T-helper 2 cell treated with Interferon-gamma antibody and Interleukin-4, amounts not matched to agents 5 μg/mL and 100 μg/mL, for 36 hours (primary cell): ENCODE data around the gene MXRA5.
"Not testable (repeated sequence)": the region's sequence is repeated elsewhere in the genome, so short reads cannot be mapped to it uniquely, and the experiment has no call there.

ENCODE experiments used
- DNase-seq: peaks from one replicate; pipeline ENCODE4 v3.0.0; 2021; ENCODE audit warnings: low spot score
- H3K27ac Mint-ChIP-seq: one replicate; pipeline ENCODE4 v1.8.0; 2021; ENCODE audit warnings: mild to moderate bottlenecking, mixed read lengths
- H3K27me3 Mint-ChIP-seq: one replicate; pipeline ENCODE4 v1.8.0; 2021; ENCODE audit warnings: low read depth, mixed read lengths
- H3K36me3 Mint-ChIP-seq: one replicate; pipeline ENCODE4 v1.8.0; 2021; ENCODE audit warnings: low read depth, mixed read lengths
- H3K4me1 Mint-ChIP-seq: one replicate; pipeline ENCODE4 v1.8.0; 2021; ENCODE audit warnings: low read depth, mixed read lengths
- H3K4me3 Mint-ChIP-seq: one replicate; pipeline ENCODE4 v1.8.0; 2022; ENCODE audit warnings: mild to moderate bottlenecking, moderate library complexity, mixed read lengths
- H3K9me3 Mint-ChIP-seq: one replicate; pipeline ENCODE4 v1.8.0; 2021; ENCODE audit warnings: mixed read lengths

The MXRA5 gene

GRCh38 chrX:3346501-3347259 lies at the start of gene MXRA5:
Gene MXRA5, minus strand, starts transcription at chrX:3346652. Its CDS starts 2,819 bp downstream, at chrX:3343833.
- no peaks in the 10 kb centered on the region for H3K9me3 Mint-ChIP-seq
- H3K4me3 Mint-ChIP-seq = no peak within 1 kb of the TSS
- no peak for DNase-seq
- peaks cover 8% of the 10 kb centered on the region for H3K27me3 Mint-ChIP-seq
- no peaks in the 10 kb centered on the region for H3K36me3 Mint-ChIP-seq
- no peak within 1 kb of the TSS for H3K27ac Mint-ChIP-seq
- H3K4me1 Mint-ChIP-seq = no peaks in the 10 kb centered on the region

DNA sequence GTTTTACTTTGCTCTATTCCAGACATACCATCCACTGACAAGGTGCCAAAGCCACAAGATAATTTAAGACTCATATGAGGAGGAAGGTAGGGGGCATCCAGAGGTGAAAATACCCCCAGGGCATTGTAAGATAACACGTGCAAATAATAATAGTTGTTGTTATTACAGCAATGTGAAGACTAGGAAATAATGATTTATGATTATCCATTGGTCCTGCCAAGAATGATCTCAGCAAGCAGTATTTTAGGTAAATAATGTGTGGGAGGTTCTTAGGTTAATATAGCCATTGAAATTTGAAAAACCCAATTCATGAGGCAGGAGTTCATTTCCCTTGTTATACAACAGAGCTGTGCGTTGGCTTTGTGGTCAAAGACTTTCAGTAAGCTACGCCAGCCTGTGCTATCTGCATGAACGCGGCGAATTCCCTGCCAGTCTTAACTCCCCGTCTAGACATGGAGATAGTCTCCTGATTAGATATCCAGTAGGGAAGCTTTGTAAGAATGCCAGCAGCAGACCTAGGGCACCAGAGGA lies 47.2 kb upstream of the MXRA5 start:
- DNase-seq = no peak
- Mint-ChIP-seq H3K4me1 (no peaks in the 10 kb centered on the region), H3K27ac (no peak overlapping the region), H3K27me3 (no peaks in the 10 kb centered on the region), H3K36me3 (no peaks in the 10 kb centered on the region), H3K4me3 (no peak overlapping the region), H3K9me3 (no peaks in the 10 kb centered on the region)

GRCh38 chrX:3393178-3393577 lies 46.7 kb upstream of the MXRA5 start:
- DNase-seq = no peak
- no peak overlapping the region for H3K4me3 Mint-ChIP-seq
- no peaks in the 10 kb centered on the region for H3K27me3 Mint-ChIP-seq
- H3K4me1 Mint-ChIP-seq = no peaks in the 10 kb centered on the region
- H3K27ac Mint-ChIP-seq = no peak overlapping the region
- H3K9me3 Mint-ChIP-seq = no peaks in the 10 kb centered on the region
- H3K36me3 Mint-ChIP-seq = no peaks in the 10 kb centered on the region

GRCh38 chrX:3388457-3388856 lies 42.0 kb upstream of the MXRA5 start:
- Mint-ChIP-seq H3K4me3 (no peak overlapping the region), H3K36me3 (no peaks in the 10 kb centered on the region), H3K27ac (no peak overlapping the region), H3K9me3 (no peaks in the 10 kb centered on the region), H3K27me3 (no peaks in the 10 kb centered on the region), H3K4me1 (no peaks in the 10 kb centered on the region)
- no peak for DNase-seq

DNA sequence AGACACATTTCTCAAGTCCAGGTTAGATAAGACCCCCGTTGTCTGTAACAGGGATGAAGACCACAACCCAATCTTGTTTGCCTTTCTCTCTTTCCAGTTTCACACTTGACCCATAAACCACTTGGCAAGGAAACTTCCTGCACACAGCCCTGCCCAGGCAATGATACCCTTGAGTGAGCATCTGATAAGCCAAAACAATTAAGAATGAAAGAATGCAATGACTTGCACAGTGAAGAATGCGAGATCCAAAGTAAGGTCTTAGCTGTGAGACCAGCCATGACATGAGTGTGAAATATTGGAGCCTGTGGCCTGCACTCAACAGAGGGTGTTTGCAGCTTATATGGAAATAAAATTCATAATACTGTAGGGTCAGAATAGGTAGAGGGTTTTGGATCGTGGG lies 37.9 kb upstream of the MXRA5 start:
- H3K27ac Mint-ChIP-seq = no peak overlapping the region
- no peaks in the 10 kb centered on the region for H3K4me1 Mint-ChIP-seq
- H3K36me3 Mint-ChIP-seq = no peaks in the 10 kb centered on the region
- no peak for DNase-seq
- no peaks in the 10 kb centered on the region for H3K9me3 Mint-ChIP-seq
- no peaks in the 10 kb centered on the region for H3K27me3 Mint-ChIP-seq
- H3K4me3 Mint-ChIP-seq = no peak overlapping the region

DNA sequence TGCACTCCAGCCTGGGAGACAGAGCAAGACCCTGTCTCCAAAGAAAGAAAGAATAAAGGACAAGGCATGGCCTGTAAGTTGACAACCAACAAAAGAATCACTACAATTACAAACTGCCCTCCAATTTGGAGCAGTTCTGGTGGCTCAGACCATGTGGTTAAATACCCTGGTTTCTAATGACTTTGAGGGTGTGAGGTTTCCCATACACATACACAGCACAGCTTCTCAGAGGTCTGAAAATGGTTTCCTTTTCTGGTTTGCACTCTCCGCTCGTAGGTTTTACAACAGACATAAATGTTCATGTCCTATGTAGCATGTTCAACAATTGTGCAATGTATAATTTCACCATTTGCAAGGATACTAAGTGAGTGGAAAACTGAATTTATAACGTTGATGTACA lies 34.2 kb upstream of the MXRA5 start:
- Mint-ChIP-seq H3K4me3 (no peak overlapping the region), H3K27me3 (no peaks in the 10 kb centered on the region)

GRCh38 chrX:3379111-3379510 lies 32.7 kb upstream of the MXRA5 start:
- DNase-seq = no peak
- Mint-ChIP-seq H3K27me3 (no peaks in the 10 kb centered on the region), H3K4me3 (no peak overlapping the region), H3K27ac (no peak overlapping the region), H3K9me3 (peaks cover 5% of the 10 kb centered on the region), H3K4me1 (no peaks in the 10 kb centered on the region), H3K36me3 (no peaks in the 10 kb centered on the region)

More for the DNA sequence above, 34.2 kb upstream of the MXRA5 start:
- no peak for DNase-seq
- H3K4me1 Mint-ChIP-seq = no peaks in the 10 kb centered on the region
- H3K27ac Mint-ChIP-seq = no peak overlapping the region
- H3K9me3 Mint-ChIP-seq = peaks cover 5% of the 10 kb centered on the region
- no peaks in the 10 kb centered on the region for H3K36me3 Mint-ChIP-seq

DNA sequence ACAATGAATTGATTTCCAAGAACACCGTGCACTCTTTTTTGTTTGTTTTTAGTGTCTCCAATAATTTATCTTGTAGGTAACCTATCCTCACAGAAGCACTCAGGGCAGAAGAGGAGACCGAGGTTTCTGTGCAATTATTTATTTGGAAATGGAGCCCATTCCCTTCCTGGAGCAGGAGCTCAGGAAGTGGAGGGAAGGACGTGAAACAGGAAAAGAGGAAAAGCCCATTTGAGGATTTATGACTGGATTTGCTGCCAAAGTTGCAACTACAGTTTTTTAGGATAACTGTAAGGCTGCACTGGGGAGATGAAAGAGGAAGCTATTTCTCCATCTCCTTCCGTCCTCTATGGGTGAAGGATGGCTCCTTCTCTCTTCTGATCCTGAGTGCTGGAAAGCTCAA lies 31.7 kb upstream of the MXRA5 start:
- Mint-ChIP-seq H3K36me3 (no peaks in the 10 kb centered on the region), H3K27ac (no peak overlapping the region), H3K27me3 (no peaks in the 10 kb centered on the region), H3K4me3 (no peak overlapping the region), H3K9me3 (peaks cover 5% of the 10 kb centered on the region), H3K4me1 (no peaks in the 10 kb centered on the region)
- no peak for DNase-seq

- H3K27me3 Mint-ChIP-seq = no peaks in the 10 kb centered on the region
- H3K27ac Mint-ChIP-seq = no peak overlapping the region
- no peak for DNase-seq
- H3K4me3 Mint-ChIP-seq = no peak overlapping the region
- peaks cover 5% of the 10 kb centered on the region for H3K9me3 Mint-ChIP-seq
- no peaks in the 10 kb centered on the region for H3K4me1 Mint-ChIP-seq
- no peaks in the 10 kb centered on the region for H3K36me3 Mint-ChIP-seq
Measured at GRCh38 chrX:3377560-3377959, 31.1 kb upstream of the MXRA5 start.

DNA sequence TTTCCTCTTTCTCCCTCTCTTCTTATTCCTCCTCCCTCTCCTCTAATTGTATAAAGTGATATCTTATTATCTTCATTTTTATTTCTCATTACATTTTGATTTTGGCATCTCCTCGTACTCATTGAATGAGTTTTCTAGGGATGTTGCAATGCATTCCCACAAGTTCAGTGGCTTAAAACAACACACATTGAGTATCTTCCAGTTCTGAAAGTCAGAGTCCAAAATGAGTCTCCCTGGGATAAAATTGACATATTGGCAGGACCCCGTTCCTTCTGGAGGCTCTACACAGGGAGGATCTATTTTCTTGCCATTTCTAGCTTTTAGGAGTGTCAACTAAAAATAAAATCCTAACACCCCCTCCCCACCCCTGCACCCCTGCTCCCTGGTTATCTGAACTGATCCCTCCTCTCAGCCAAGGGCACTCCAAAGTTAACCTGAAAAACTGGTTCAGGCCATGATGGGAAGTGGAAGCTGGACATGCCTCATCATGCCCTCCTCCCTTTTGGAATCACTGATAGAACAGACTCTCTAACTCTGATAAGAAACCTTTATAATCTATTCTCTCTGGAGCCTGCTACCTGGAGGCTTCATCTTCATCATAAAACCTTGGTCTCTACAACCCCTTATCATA lies 29.5 kb upstream of the MXRA5 start:
- not testable (repeated sequence) for H3K4me1 Mint-ChIP-seq, H3K4me3 Mint-ChIP-seq, H3K36me3 Mint-ChIP-seq, H3K27ac Mint-ChIP-seq, DNase-seq, H3K27me3 Mint-ChIP-seq, H3K9me3 Mint-ChIP-seq

- DNase-seq = no peak
- no peaks in the 10 kb centered on the region for H3K4me1 Mint-ChIP-seq
- H3K27ac Mint-ChIP-seq = no peak overlapping the region
- H3K9me3 Mint-ChIP-seq = peaks cover 5% of the 10 kb centered on the region
- H3K4me3 Mint-ChIP-seq = no peak overlapping the region
- no peaks in the 10 kb centered on the region for H3K36me3 Mint-ChIP-seq
- no peaks in the 10 kb centered on the region for H3K27me3 Mint-ChIP-seq
Measured at GRCh38 chrX:3374108-3374800, 27.8 kb upstream of the MXRA5 start.

DNA sequence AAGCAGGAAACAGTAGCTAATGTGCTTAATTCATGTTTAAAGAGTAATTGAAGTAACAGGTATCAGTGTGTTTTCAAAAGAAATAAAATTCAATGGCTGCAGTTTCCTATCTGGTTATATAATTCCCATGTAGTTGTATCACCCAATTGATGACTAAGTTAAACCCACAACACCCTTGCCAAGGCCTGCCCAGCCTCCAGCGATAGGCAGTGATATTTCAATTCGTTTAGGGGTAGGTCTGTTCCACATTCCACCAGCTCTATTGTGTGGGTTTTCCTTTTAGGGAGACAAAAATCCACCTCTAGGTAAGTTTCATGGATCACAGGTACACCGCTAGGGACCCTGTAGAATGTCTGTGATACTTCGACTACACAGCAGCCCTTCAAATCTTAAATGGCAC lies 24.7 kb upstream of the MXRA5 start:
- H3K27ac Mint-ChIP-seq = no peak overlapping the region
- no peak for DNase-seq
- H3K27me3 Mint-ChIP-seq = no peaks in the 10 kb centered on the region
- no peaks in the 10 kb centered on the region for H3K36me3 Mint-ChIP-seq
- H3K4me1 Mint-ChIP-seq = no peaks in the 10 kb centered on the region
- H3K4me3 Mint-ChIP-seq = no peak overlapping the region
- H3K9me3 Mint-ChIP-seq = no peaks in the 10 kb centered on the region

GRCh38 chrX:3370656-3371055 lies 24.2 kb upstream of the MXRA5 start:
- H3K36me3 Mint-ChIP-seq = no peaks in the 10 kb centered on the region
- H3K4me3 Mint-ChIP-seq = no peak overlapping the region
- H3K27me3 Mint-ChIP-seq = no peaks in the 10 kb centered on the region
- H3K27ac Mint-ChIP-seq = no peak overlapping the region
- no peaks in the 10 kb centered on the region for H3K9me3 Mint-ChIP-seq
- H3K4me1 Mint-ChIP-seq = no peaks in the 10 kb centered on the region
- no peak for DNase-seq

DNA sequence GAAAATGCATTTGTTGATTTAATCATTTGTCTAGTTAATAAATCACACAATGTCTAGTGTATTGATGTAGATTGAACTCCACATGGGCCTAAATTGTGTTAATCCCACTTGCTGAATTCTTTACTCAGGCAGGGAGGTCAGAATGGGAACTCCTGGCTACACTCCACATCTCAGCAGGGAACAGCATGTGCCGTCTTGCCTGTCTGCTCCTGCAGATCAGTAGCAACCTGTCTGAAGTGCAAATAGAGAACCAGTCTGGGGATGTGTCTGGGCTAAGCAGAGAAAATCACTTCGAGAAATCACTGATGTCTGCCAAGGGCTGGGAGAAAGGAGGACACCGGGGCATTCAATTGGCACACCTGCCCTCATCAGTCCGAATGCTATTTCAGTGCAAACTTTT lies 16.5 kb upstream of the MXRA5 start:
- Mint-ChIP-seq H3K4me3 (no peak overlapping the region), H3K36me3 (no peaks in the 10 kb centered on the region), H3K9me3 (no peaks in the 10 kb centered on the region), H3K4me1 (no peaks in the 10 kb centered on the region), H3K27ac (no peak overlapping the region), H3K27me3 (no peaks in the 10 kb centered on the region)
- DNase-seq = no peak
